ENCODE results near the gene EIF4B.

The EIF4B gene

DNA sequence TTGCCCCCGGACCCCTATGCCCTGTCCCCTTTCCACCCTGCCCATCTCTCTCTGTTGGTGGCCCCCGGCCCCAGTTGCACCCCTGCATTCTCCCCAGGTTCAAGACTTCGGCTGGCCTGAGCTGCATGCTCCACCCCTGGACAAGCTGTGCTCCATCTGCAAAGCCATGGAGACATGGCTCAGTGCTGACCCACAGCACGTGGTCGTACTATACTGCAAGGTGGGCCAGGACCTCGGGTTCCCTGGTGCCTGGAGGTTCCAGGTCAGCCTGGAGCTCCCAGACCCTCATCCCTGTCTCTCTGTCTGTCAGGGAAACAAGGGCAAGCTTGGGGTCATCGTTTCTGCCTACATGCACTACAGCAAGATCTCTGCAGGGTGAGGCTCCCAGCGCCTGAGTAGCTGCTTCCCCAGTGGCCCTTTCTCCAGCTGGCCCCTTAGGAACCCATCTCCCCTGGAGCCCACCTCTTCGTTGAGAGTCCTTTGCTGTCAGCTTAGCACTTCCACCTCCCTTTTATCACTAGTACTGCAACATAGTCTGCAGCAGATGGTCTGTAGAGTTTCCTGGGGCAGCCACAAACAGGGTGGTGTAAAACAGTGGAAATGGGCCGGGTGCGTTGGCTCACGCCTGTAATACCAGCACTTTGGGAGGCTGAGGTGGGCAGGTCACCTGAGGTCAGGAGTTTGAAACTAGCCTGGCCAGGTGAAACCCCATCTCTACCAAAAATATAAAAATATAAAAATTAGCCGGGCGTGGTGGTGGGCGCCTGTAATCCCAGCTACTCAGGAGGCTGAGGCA lies 49.4 kb downstream of the EIF4B start:
- Histone ChIP-seq H3K79me2 (ENCODE audit: control insufficient read depth, insufficient read depth, low read length, poor library complexity) (no peaks in the 10 kb centered on the region), H3K4me2 (ENCODE audit: low read length) (no peak overlapping the region), H3K23ac (ENCODE audit: low read length) (no peak overlapping the region), H4K12ac (ENCODE audit: low read depth, low read length) (no peak overlapping the region), H4K91ac (ENCODE audit: low read depth, low read length) (no peak overlapping the region), H2AFZ (ENCODE audit: insufficient read depth, low read length, poor library complexity) (no peak overlapping the region), H3K4ac (ENCODE audit: low read depth, low read length) (no peak overlapping the region), H4K8ac (ENCODE audit: low read depth, low read length) (no peak overlapping the region), H3K14ac (ENCODE audit: low read length) (no peak overlapping the region), H2BK12ac (ENCODE audit: low read length) (no peak overlapping the region), H3K27me3 (ENCODE audit: insufficient read depth, low read length) (no peaks in the 10 kb centered on the region), H3K79me1 (ENCODE audit: low read length) (peaks cover 3% of the 10 kb centered on the region), H2AK5ac (ENCODE audit: low read length) (no peak overlapping the region), H3K36me3 (ENCODE audit: control insufficient read depth in 1 of 2, insufficient read depth in 2 of 2, low read length in 2 of 2) (no peaks in the 10 kb centered on the region), H3K18ac (ENCODE audit: low read length) (no peak overlapping the region), H3K27ac (ENCODE audit: low read depth, low read length) (no peak overlapping the region), H2BK120ac (ENCODE audit: insufficient read depth, low read length, poor library complexity) (no peak overlapping the region), H3K9me3 (ENCODE audit: insufficient read depth, low read depth, low read length) (no peaks in the 10 kb centered on the region), H2BK5ac (ENCODE audit: low read depth, low read length, poor library complexity) (no peak overlapping the region), H3K9ac (ENCODE audit: low read length) (no peak overlapping the region), H3K4me1 (ENCODE audit: control insufficient read depth in 1 of 2, insufficient read depth in 2 of 2, low read length in 2 of 2) (peaks cover 18 to 23% of the 10 kb centered on the region in 2 experiments), H3K4me3 (ENCODE audit: low read depth, low read length) (no peak overlapping the region)
- no CpG with 5 or more reads among the region's 15 CpGs for WGBS (ENCODE audit: extremely low coverage, insufficient coverage, insufficient read length)
- DNase-seq = no peak

DNA sequence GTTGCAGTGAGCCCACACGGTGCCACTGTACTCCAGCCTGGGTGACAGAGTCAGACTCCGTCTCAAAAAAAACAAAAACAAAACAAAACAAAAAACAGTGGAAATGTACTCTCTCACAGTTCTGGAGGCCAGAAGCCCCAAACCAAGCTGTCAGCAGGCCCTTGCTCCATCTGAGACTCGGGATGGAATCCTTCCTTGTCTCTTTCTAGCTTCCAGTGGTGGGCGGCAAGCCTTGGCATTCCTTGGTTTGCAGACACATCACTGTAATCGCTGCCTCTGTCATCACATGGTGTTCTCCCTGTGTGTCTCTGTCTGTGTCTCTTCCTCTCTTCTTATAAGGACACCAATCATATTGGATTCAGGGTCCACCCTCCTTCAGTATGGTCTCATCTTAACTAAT lies 50.0 kb downstream of the EIF4B start:
- Histone ChIP-seq H3K36me3 (ENCODE audit: control insufficient read depth in 1 of 2, insufficient read depth in 2 of 2, low read length in 2 of 2) (no peaks in the 10 kb centered on the region), H2AFZ (ENCODE audit: insufficient read depth, low read length, poor library complexity) (no peak overlapping the region), H3K4me2 (ENCODE audit: low read length) (no peak overlapping the region), H3K23ac (ENCODE audit: low read length) (no peak overlapping the region), H4K8ac (ENCODE audit: low read depth, low read length) (no peak overlapping the region), H3K4me1 (ENCODE audit: control insufficient read depth in 1 of 2, insufficient read depth in 2 of 2, low read length in 2 of 2) (peaks cover 11 to 17% of the 10 kb centered on the region in 2 experiments), H3K79me1 (ENCODE audit: low read length) (peaks cover 3% of the 10 kb centered on the region), H2BK5ac (ENCODE audit: low read depth, low read length, poor library complexity) (no peak overlapping the region), H3K18ac (ENCODE audit: low read length) (no peak overlapping the region), H4K12ac (ENCODE audit: low read depth, low read length) (no peak overlapping the region), H3K4me3 (ENCODE audit: low read depth, low read length) (no peak overlapping the region), H3K9me3 (ENCODE audit: insufficient read depth, low read depth, low read length) (no peaks in the 10 kb centered on the region), H3K4ac (ENCODE audit: low read depth, low read length) (no peak overlapping the region), H4K91ac (ENCODE audit: low read depth, low read length) (no peak overlapping the region), H3K27me3 (ENCODE audit: insufficient read depth, low read length) (no peaks in the 10 kb centered on the region), H2BK120ac (ENCODE audit: insufficient read depth, low read length, poor library complexity) (no peak overlapping the region), H2BK12ac (ENCODE audit: low read length) (no peak overlapping the region), H3K14ac (ENCODE audit: low read length) (no peak overlapping the region), H3K27ac (ENCODE audit: low read depth, low read length) (no peak overlapping the region), H2AK5ac (ENCODE audit: low read length) (no peak overlapping the region), H3K9ac (ENCODE audit: low read length) (no peak overlapping the region), H3K79me2 (ENCODE audit: control insufficient read depth, insufficient read depth, low read length, poor library complexity) (no peaks in the 10 kb centered on the region)
- no peak for DNase-seq
- WGBS (ENCODE audit: extremely low coverage, insufficient coverage, insufficient read length) = no CpG with 5 or more reads among the region's 5 CpGs

DNA sequence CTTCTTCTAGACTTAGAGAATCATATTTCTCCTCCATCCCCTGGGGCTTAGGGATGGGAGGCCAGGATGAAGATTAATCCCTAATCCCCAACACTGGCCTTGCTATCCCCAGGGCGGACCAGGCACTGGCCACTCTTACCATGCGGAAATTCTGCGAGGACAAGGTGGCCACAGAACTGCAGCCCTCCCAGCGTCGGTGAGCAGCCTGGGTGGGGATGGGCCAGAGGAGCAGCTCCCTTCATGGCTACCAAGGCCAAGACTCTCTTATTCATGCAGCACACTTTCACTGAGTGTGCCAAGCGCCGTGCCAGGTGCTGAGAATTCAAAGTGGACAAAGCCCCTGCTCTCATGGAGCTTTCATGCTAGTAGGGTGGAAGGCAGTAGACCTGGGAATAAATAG lies 50.6 kb downstream of the EIF4B start:
- Histone ChIP-seq H3K27ac (ENCODE audit: low read depth, low read length) (no peak overlapping the region), H3K4me3 (ENCODE audit: low read depth, low read length) (no peak overlapping the region), H3K23ac (ENCODE audit: low read length) (no peak overlapping the region), H2BK120ac (ENCODE audit: insufficient read depth, low read length, poor library complexity) (no peak overlapping the region), H4K91ac (ENCODE audit: low read depth, low read length) (no peak overlapping the region), H4K12ac (ENCODE audit: low read depth, low read length) (no peak overlapping the region), H3K4me1 (ENCODE audit: control insufficient read depth in 1 of 2, insufficient read depth in 2 of 2, low read length in 2 of 2) (peaks cover 6 to 11% of the 10 kb centered on the region in 2 experiments), H3K79me1 (ENCODE audit: low read length) (peaks cover 2% of the 10 kb centered on the region), H3K27me3 (ENCODE audit: insufficient read depth, low read length) (no peaks in the 10 kb centered on the region), H3K14ac (ENCODE audit: low read length) (no peak overlapping the region), H3K36me3 (ENCODE audit: control insufficient read depth in 1 of 2, insufficient read depth in 2 of 2, low read length in 2 of 2) (no peaks in the 10 kb centered on the region), H3K18ac (ENCODE audit: low read length) (no peak overlapping the region), H3K4ac (ENCODE audit: low read depth, low read length) (no peak overlapping the region), H3K79me2 (ENCODE audit: control insufficient read depth, insufficient read depth, low read length, poor library complexity) (no peaks in the 10 kb centered on the region), H4K8ac (ENCODE audit: low read depth, low read length) (no peak overlapping the region), H2AFZ (ENCODE audit: insufficient read depth, low read length, poor library complexity) (no peak overlapping the region), H2BK12ac (ENCODE audit: low read length) (no peak overlapping the region), H2BK5ac (ENCODE audit: low read depth, low read length, poor library complexity) (no peak overlapping the region), H2AK5ac (ENCODE audit: low read length) (no peak overlapping the region), H3K9me3 (ENCODE audit: insufficient read depth, low read depth, low read length) (no peaks in the 10 kb centered on the region), H3K4me2 (ENCODE audit: low read length) (no peak overlapping the region), H3K9ac (ENCODE audit: low read length) (no peak overlapping the region)
- no peak for DNase-seq
- no CpG with 5 or more reads among the region's 7 CpGs for WGBS (ENCODE audit: extremely low coverage, insufficient coverage, insufficient read length)

DNA sequence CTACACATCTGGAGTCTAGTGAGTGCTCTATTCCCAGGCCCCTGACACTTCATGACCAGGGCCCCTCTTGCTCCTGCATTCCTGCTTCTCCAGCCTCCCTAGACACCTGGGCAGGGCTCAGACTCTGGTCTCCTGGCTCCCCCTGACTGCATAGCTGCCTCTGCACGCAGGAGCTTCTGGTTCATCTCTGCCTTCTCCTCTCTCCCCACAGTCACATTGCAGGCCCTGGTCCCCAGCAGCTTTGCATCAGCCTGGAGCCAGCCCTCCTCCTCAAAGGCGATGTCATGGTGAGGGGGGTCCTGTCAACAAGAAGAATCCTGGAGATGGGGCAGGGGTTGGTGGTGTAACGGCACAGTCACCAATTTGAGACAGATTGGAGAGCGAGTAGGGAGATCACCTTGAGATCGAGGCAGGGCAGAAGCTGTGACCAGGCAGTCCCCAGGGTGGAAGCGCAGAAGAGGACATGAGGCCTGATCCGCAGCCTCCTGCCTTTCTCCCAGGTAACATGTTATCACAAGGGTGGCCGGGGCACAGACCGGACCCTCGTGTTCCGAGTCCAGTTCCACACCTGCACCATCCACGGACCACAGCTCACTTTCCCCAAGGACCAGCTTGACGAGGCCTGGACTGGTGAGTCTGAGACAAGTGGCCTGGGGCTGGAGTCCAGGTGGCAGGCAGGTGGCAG lies 51.7 kb downstream of the EIF4B start:
- no peak overlapping the region for H3K27ac ChIP-seq (ENCODE audit: low read depth, low read length)
- H4K91ac ChIP-seq (ENCODE audit: low read depth, low read length) = no peak overlapping the region
- no peak overlapping the region for H3K23ac ChIP-seq (ENCODE audit: low read length)
- DNase-seq = no peak
- H2AK5ac ChIP-seq (ENCODE audit: low read length) = no peak overlapping the region
- H3K79me2 ChIP-seq (ENCODE audit: control insufficient read depth, insufficient read depth, low read length, poor library complexity) = no peaks in the 10 kb centered on the region
- H3K14ac ChIP-seq (ENCODE audit: low read length) = no peak overlapping the region
- no peak overlapping the region for H4K8ac ChIP-seq (ENCODE audit: low read depth, low read length)
- H3K9ac ChIP-seq (ENCODE audit: low read length) = no peak overlapping the region
- no peak overlapping the region for H2BK12ac ChIP-seq (ENCODE audit: low read length)
- no peak overlapping the region for H3K4me3 ChIP-seq (ENCODE audit: low read depth, low read length)
- H3K4me1 ChIP-seq (ENCODE audit: control insufficient read depth in 1 of 2, insufficient read depth in 2 of 2, low read length in 2 of 2) = peaks cover 6% of the 10 kb centered on the region in 2 experiments
- WGBS (ENCODE audit: extremely low coverage, insufficient coverage, insufficient read length) = no CpG with 5 or more reads among the region's 13 CpGs
- H2BK5ac ChIP-seq (ENCODE audit: low read depth, low read length, poor library complexity) = no peak overlapping the region
- no peak overlapping the region for H3K4ac ChIP-seq (ENCODE audit: low read depth, low read length)
- no peak overlapping the region for H4K12ac ChIP-seq (ENCODE audit: low read depth, low read length)
- H2AFZ ChIP-seq (ENCODE audit: insufficient read depth, low read length, poor library complexity) = no peak overlapping the region
- H3K27me3 ChIP-seq (ENCODE audit: insufficient read depth, low read length) = no peaks in the 10 kb centered on the region
- peaks cover 2% of the 10 kb centered on the region for H3K79me1 ChIP-seq (ENCODE audit: low read length)
- H3K4me2 ChIP-seq (ENCODE audit: low read length) = no peak overlapping the region
- H3K36me3 ChIP-seq (ENCODE audit: control insufficient read depth in 1 of 2, insufficient read depth in 2 of 2, low read length in 2 of 2) = no peaks in the 10 kb centered on the region
- H3K18ac ChIP-seq (ENCODE audit: low read length) = no peak overlapping the region
- no peak overlapping the region for H2BK120ac ChIP-seq (ENCODE audit: insufficient read depth, low read length, poor library complexity)
- no peaks in the 10 kb centered on the region for H3K9me3 ChIP-seq (ENCODE audit: insufficient read depth, low read depth, low read length)
